H1 (cell line): ENCODE measurements around the gene TSEN2. TPM values are rescaled to one million over a fixed set of nuclear protein-coding genes. Genes with fewer than 3 reads are reported as not detected.

Source experiments
- CTCF ChIA-PET: fragments of 300-600 bp; sonication (Branson Sonifier 250); formaldehyde crosslinking; loops from one replicate; lab custom pipeline; 2021; ENCODE audit not compliant: partially characterized antibody; lab: Charles Lee
- POLR2A ChIA-PET: fragments of 300-600 bp; sonication (Branson Sonifier 250); formaldehyde crosslinking; loops from one replicate; lab custom pipeline; 2021; ENCODE audit warnings: inconsistent platforms; ENCODE audit not compliant: partially characterized antibody; lab: Charles Lee
- DNase-seq, 2 experiments: peaks; one replicate each; pipeline versions ENCODE4 v3.0.0 to v3.0.0-alpha.2; 2010 to 2022; ENCODE audit warnings: low spot score in 2 of 2, low read depth in 1 of 2, mixed read lengths in 1 of 2
- FAIRE-seq: peaks from 2 replicates; lab custom pipeline; 2011; peaks lifted over from hg19 to GRCh38; lab: Jason Lieb, UNC
- H2AFZ ChIP-seq: 2 replicates; pipeline ENCODE4 v1.8.1; 2012; ENCODE audit warnings: low read length, inconsistent platforms
- H2AK5ac ChIP-seq: 2 replicates; pipeline ENCODE4 v1.6.1; 2013; ENCODE audit warnings: low read depth, low read length
- H2BK120ac ChIP-seq: replicated peaks from 2 replicates; pipeline ENCODE3; 2013; ENCODE audit warnings: low read depth, low read length, inconsistent platforms
- H2BK12ac ChIP-seq: 2 replicates; pipeline ENCODE4 v1.6.1; 2013; ENCODE audit warnings: low read depth, low read length
- H2BK15ac ChIP-seq: 2 replicates; pipeline ENCODE4 v1.6.1; 2013; ENCODE audit warnings: low read length
- H2BK20ac ChIP-seq: 2 replicates; pipeline ENCODE4 v1.6.1; 2013; ENCODE audit warnings: low read length
- H2BK5ac ChIP-seq: 2 replicates; pipeline ENCODE4 v1.6.1; 2013; ENCODE audit warnings: low read depth, low read length
- H3K14ac ChIP-seq: 2 replicates; pipeline ENCODE4 v1.6.1; 2013; ENCODE audit warnings: inconsistent platforms; ENCODE audit not compliant: insufficient read length
- H3K18ac ChIP-seq: 2 replicates; pipeline ENCODE4 v1.6.1; 2013; ENCODE audit warnings: low read length; ENCODE audit errors: extremely low read depth
- H3K23ac ChIP-seq: 2 replicates; pipeline ENCODE4 v1.6.1; 2013; ENCODE audit warnings: inconsistent platforms; ENCODE audit not compliant: insufficient read length
- H3K23me2 ChIP-seq: 2 replicates; pipeline ENCODE4 v1.6.1; 2013; ENCODE audit warnings: low read depth, low read length
- H3K27ac ChIP-seq: 2 replicates; pipeline ENCODE4 v1.6.1; 2011; ENCODE audit warnings: low read depth, low read length, inconsistent platforms
- H3K27me3 ChIP-seq, 4 experiments: replicated peaks in 1 of 4; 1 replicate in 1 of 4; 2 replicates in 3 of 4; pipeline versions ENCODE4 v1.6.1 to v1.8.1; 2011 to 2013; ENCODE audit warnings: low read length in 3 of 4, mild to moderate bottlenecking in 3 of 4, inconsistent platforms in 2 of 4, mixed read lengths in 2 of 4, moderate library complexity in 1 of 4; ENCODE audit not compliant: control insufficient read depth in 3 of 4, insufficient read depth in 3 of 4; ENCODE audit errors: extremely low read depth in 1 of 4
- H3K36me3 ChIP-seq, 4 experiments: 2 replicates each; pipeline versions ENCODE4 v1.6.1 to v1.8.1; 2011 to 2013; ENCODE audit warnings: mild to moderate bottlenecking in 4 of 4, low read length in 3 of 4, moderate library complexity in 2 of 4, control low read depth in 1 of 4, inconsistent platforms in 1 of 4; ENCODE audit not compliant: insufficient read depth in 4 of 4, control insufficient read depth in 2 of 4
- H3K4ac ChIP-seq: replicated peaks from 2 replicates; pipeline ENCODE3; 2013; ENCODE audit warnings: low read length, low read depth, mixed read lengths, inconsistent platforms; ENCODE audit not compliant: insufficient read length
- H3K4me1 ChIP-seq, 4 experiments: replicated peaks in 1 of 4; 1 replicate in 1 of 4; 2 replicates in 3 of 4; pipeline versions ENCODE4 v1.6.1 to v1.8.1; 2011 to 2013; ENCODE audit warnings: low read length in 3 of 4, inconsistent platforms in 2 of 4, mixed read lengths in 1 of 4; ENCODE audit not compliant: insufficient read depth in 4 of 4, control insufficient read depth in 3 of 4
- H3K4me2 ChIP-seq, 2 experiments: 2 replicates each; pipeline versions ENCODE4 v1.6.1 to v1.8.1; 2011 to 2013; ENCODE audit warnings: low read depth in 2 of 2, low read length in 2 of 2, control low read depth in 1 of 2, inconsistent platforms in 1 of 2, mild to moderate bottlenecking in 1 of 2; ENCODE audit not compliant: insufficient read depth in 1 of 2
- H3K4me3 ChIP-seq, 4 experiments: fragments of 200-600, 300-600 bp in 1 of 4; sonication (generic), shearing (Covaris generic), sonication (Bioruptor Twin) in 1 of 4; 2 replicates each; pipeline versions ENCODE4 v1.5.1 to v1.8.1; 2011 to 2016; ENCODE audit warnings: low read length in 4 of 4, low read depth in 3 of 4, control low read depth in 2 of 4, inconsistent platforms in 2 of 4, mild to moderate bottlenecking in 2 of 4, mixed read lengths in 1 of 4, moderate library complexity in 1 of 4; ENCODE audit not compliant: insufficient read depth in 2 of 4; ENCODE audit errors: extremely low read depth in 1 of 4
- H3K56ac ChIP-seq: replicated peaks from 2 replicates; pipeline ENCODE3; 2013; ENCODE audit warnings: low read depth, mild to moderate bottlenecking, mixed read lengths, low read length, inconsistent platforms; ENCODE audit not compliant: insufficient read length
- H3K79me1 ChIP-seq: 2 replicates; pipeline ENCODE4 v1.6.1; 2013; ENCODE audit warnings: low read depth, low read length, control low read depth
- H3K79me2 ChIP-seq, 2 experiments: 2 replicates each; pipeline versions ENCODE4 v1.6.1 to v1.8.1; 2012 to 2013; ENCODE audit warnings: low read length in 2 of 2, mild to moderate bottlenecking in 2 of 2, inconsistent platforms in 1 of 2; ENCODE audit not compliant: insufficient read depth in 2 of 2, control insufficient read depth in 1 of 2
- H3K9ac ChIP-seq, 4 experiments: replicated peaks in 1 of 4; 1 replicate in 1 of 4; 2 replicates in 3 of 4; pipeline versions ENCODE4 v1.6.1 to v1.8.1; 2011 to 2013; ENCODE audit warnings: low read depth in 3 of 4, low read length in 3 of 4, control low read depth in 2 of 4, mild to moderate bottlenecking in 2 of 4, moderate library complexity in 2 of 4, inconsistent platforms in 1 of 4; ENCODE audit errors: extremely low read depth in 1 of 4
- H3K9me3 ChIP-seq, 2 experiments: 2 replicates each; pipeline versions ENCODE4 v1.6.1 to v1.8.1; 2012 to 2013; ENCODE audit warnings: mild to moderate bottlenecking in 2 of 2, moderate library complexity in 2 of 2, control low read depth in 1 of 2, inconsistent platforms in 1 of 2, low read depth in 1 of 2, low read length in 1 of 2, mixed read lengths in 1 of 2; ENCODE audit not compliant: insufficient read depth in 2 of 2
- H4K20me1 ChIP-seq, 2 experiments: replicated peaks in 1 of 2; 2 replicates each; pipeline versions ENCODE3 to v1.8.1; 2011 to 2013; ENCODE audit warnings: inconsistent platforms in 2 of 2, low read length in 2 of 2, mild to moderate bottlenecking in 1 of 2; ENCODE audit not compliant: insufficient read depth in 2 of 2, control insufficient read depth in 1 of 2
- H4K5ac ChIP-seq: 2 replicates; pipeline ENCODE4 v1.6.1; 2013; ENCODE audit warnings: low read length, low read depth, mixed read lengths, inconsistent platforms; ENCODE audit not compliant: insufficient read length
- H4K8ac ChIP-seq: 2 replicates; pipeline ENCODE4 v1.8.0; 2013; ENCODE audit warnings: mild to moderate bottlenecking, moderate library complexity, low read length, inconsistent platforms; ENCODE audit not compliant: insufficient read depth; ENCODE audit errors: extremely low read depth
- H4K91ac ChIP-seq: replicated peaks from 2 replicates; pipeline ENCODE3; 2013; ENCODE audit warnings: low read length, mixed read lengths, inconsistent platforms; ENCODE audit not compliant: insufficient read length
- BACH1 ChIP-seq: IDR thresholded peaks from 2 replicates; pipeline ENCODE4 v1.6.1; 2012; ENCODE audit warnings: low read length, improper control_type of control experiment
- BRCA1 ChIP-seq: IDR thresholded peaks from 2 replicates; pipeline ENCODE4 v1.6.1; 2012; ENCODE audit warnings: low read depth, low read length, improper control_type of control experiment
- CEBPB ChIP-seq: IDR thresholded peaks from 2 replicates; pipeline ENCODE4 v1.6.1; 2012; ENCODE audit warnings: low read depth, low read length
- CHD2 ChIP-seq: IDR thresholded peaks from 2 replicates; pipeline ENCODE4 v1.6.1; 2012; ENCODE audit warnings: low read length, improper control_type of control experiment
- GABPA ChIP-seq: IDR thresholded peaks from 2 replicates; pipeline ENCODE4 v1.6.1; 2011; ENCODE audit warnings: mild to moderate bottlenecking, low read length, moderate library complexity, borderline replicate concordance; ENCODE audit not compliant: insufficient read depth
- JUND ChIP-seq: IDR thresholded peaks from 2 replicates; pipeline ENCODE4 v1.6.1; 2011; ENCODE audit warnings: mild to moderate bottlenecking, improper control_type of control experiment, low read length
- MAFK ChIP-seq: IDR thresholded peaks from 2 replicates; pipeline ENCODE4 v1.6.1; 2012; ENCODE audit warnings: low read depth, mild to moderate bottlenecking, improper control_type of control experiment, low read length
- SAP30 ChIP-seq: fragments of 300-600 bp; sonication (generic); IDR thresholded peaks from 2 replicates; pipeline ENCODE4 v1.7.1; 2012; ENCODE audit warnings: low read length, moderate library complexity, mild to moderate bottlenecking, inconsistent platforms; ENCODE audit not compliant: insufficient read depth, insufficient replicate concordance
- SIN3A ChIP-seq, 2 experiments: IDR thresholded peaks in 1 of 2; conservative IDR thresholded peaks in 1 of 2; 2 replicates each; pipeline ENCODE4 v1.6.1; 2011 to 2012; ENCODE audit warnings: low read length in 2 of 2, improper control_type of control experiment in 1 of 2, low read depth in 1 of 2, mild to moderate bottlenecking in 1 of 2
- SP1 ChIP-seq: IDR thresholded peaks from 2 replicates; pipeline ENCODE4 v1.6.1; 2011; ENCODE audit warnings: low read depth, low read length
- SRF ChIP-seq: IDR thresholded peaks from 2 replicates; pipeline ENCODE4 v1.6.1; 2011; ENCODE audit warnings: mild to moderate bottlenecking, low read depth, low read length, moderate library complexity
- TCF12 ChIP-seq: IDR thresholded peaks from 2 replicates; pipeline ENCODE4 v1.6.1; 2011; ENCODE audit warnings: low read depth, mild to moderate bottlenecking, low read length
- USF2 ChIP-seq: IDR thresholded peaks from 2 replicates; pipeline ENCODE4 v1.6.1; 2011; ENCODE audit warnings: low read length, improper control_type of control experiment
- ZNF274 ChIP-seq: IDR thresholded peaks from 2 replicates; pipeline ENCODE4 v1.7.0; 2012; ENCODE audit warnings: low read length, borderline replicate concordance; ENCODE audit errors: extremely low read depth
- WGBS, 2 experiments: shearing (Covaris generic) in 1 of 2; methylation state at CpG; one replicate each; pipeline versions ENCODE4 v1.1.6 to v1.1.7; 2013 to 2015; ENCODE audit warnings: low lambda C conversion rate in 2 of 2, mixed read lengths in 2 of 2, inconsistent platforms in 1 of 2, low coverage in 1 of 2, missing lambda C conversion rate in 1 of 2; ENCODE audit not compliant: insufficient replicate concordance in 2 of 2, insufficient coverage in 1 of 2, insufficient read length in 1 of 2; ENCODE audit errors: extremely low coverage in 1 of 2, missing lambda C conversion rate in 1 of 2; 5-methylcytosine and 5-hydroxymethylcytosine counted together
- polyA plus RNA-seq, 7 experiments: library from polyadenylated mRNA; depleted of rRNA in 3 of 7; stranded (reverse) in 5 of 7; unstranded in 2 of 7; fragments of >200 nt in 5 of 7; fragments of 200-250 nt in 2 of 7; gene quantifications; 1 replicate in 5 of 7; 2 replicates in 1 of 7; 4 replicates in 1 of 7; pipeline versions ENCODE4 v1.2.1 to v1.2.3, GENCODE V29; 2011 to 2013; ENCODE audit warnings: missing spikeins in 2 of 7, mixed read lengths in 2 of 7
- total RNA-seq: library from RNA; stranded (reverse); fragmentation: NEBNext Ultra II Directional; extraction: Animal tissue kit (Norgen Biotek cat#: 25700); gene quantifications from 2 replicates; pipeline ENCODE4 v1.2.1, GENCODE V29; 2021

The TSEN2 gene
- total and polyA plus RNA-seq, 2 of the 8 experiments (the other 6 are each of a cell fraction or from before 2014, with no cell fraction given) = 16.1 to 22.4 TPM

- H4K8ac ChIP-seq = no peak overlapping the region
- WGBS, 2 experiments = 94% methylated on average over 5 of the region's 5 CpGs; no CpG with 5 or more reads in 1 of the 2 experiments
- TF ChIP-seq BACH1 (no peak), CEBPB (no peak), SRF (no peak), CHD2 (no peak), JUND (no peak), USF2 (no peak), TCF12 (no peak), ZNF274 (no peak), MAFK (no peak), BRCA1 (no peak), SP1 (no peak), GABPA (no peak), SAP30 (no peak), SIN3A (conservative IDR thresholded peaks at IDR 0.05 in 1 of 2, IDR thresholded peaks at IDR 0.05 in 1 of 2; ENCODE audit: low read depth in 1 of 2, low read length in 2 of 2) (no peak)
Observed at GRCh38 chr3:12451481-12451880, 32.8 kb upstream of the TSEN2 start.

More at GRCh38 chr3:12451481-12451880, 32.8 kb upstream of the TSEN2 start:
- H3K27me3 ChIP-seq = no peaks in the 10 kb centered on the region
- H2AK5ac ChIP-seq = no peak overlapping the region
- no peak overlapping the region for H4K91ac ChIP-seq
- ChIA-PET POLR2A (interaction anchor here (0.6 kb wide), 1 partner anchor 20 kb away, joined by 4 read pairs; no protein-coding TSS in a partner anchor), CTCF (interaction anchor here (0.6 to 1.1 kb wide), 3 partner anchors 28 to 112 kb away, joined by 3 to 4 read pairs (median 3); no protein-coding TSS in a partner anchor)
- no peak overlapping the region for H2BK15ac ChIP-seq
- no peak overlapping the region for H2BK12ac ChIP-seq
- H4K5ac ChIP-seq = no peak overlapping the region
- no peak overlapping the region for H2BK5ac ChIP-seq
- H2AFZ ChIP-seq = no peak overlapping the region
- DNase-seq = no peak
- no peak overlapping the region for H2BK20ac ChIP-seq
- no peak overlapping the region for H3K9ac ChIP-seq
- FAIRE-seq = no peak
- H3K18ac ChIP-seq = no peak overlapping the region
- no peaks in the 10 kb centered on the region for H3K79me1 ChIP-seq
- H3K23me2 ChIP-seq = no peaks in the 10 kb centered on the region
- H3K36me3 ChIP-seq = no peaks in the 10 kb centered on the region
- H2BK120ac ChIP-seq = no peak overlapping the region
- H3K4ac ChIP-seq = no peak overlapping the region
- H3K4me1 ChIP-seq = no peaks in the 10 kb centered on the region; a peak in 1 of 7 replicates
- H3K14ac ChIP-seq = no peak overlapping the region
- H3K9me3 ChIP-seq = no peaks in the 10 kb centered on the region
- no peak overlapping the region for H3K23ac ChIP-seq
- no peak overlapping the region for H3K56ac ChIP-seq
- no peak overlapping the region for H3K4me3 ChIP-seq
- no peak overlapping the region for H3K27ac ChIP-seq
- no peaks in the 10 kb centered on the region for H3K79me2 ChIP-seq
- no peaks in the 10 kb centered on the region for H4K20me1 ChIP-seq
- no peak overlapping the region for H3K4me2 ChIP-seq
